NCI-H460 (cell line): ENCODE measurements around the gene TTC3. TPM values are rescaled to one million over a fixed set of nuclear protein-coding genes. Genes with fewer than 3 reads are reported as not detected.

Experiments
- DNase-seq: peaks from one replicate; pipeline ENCODE4 v3.0.0-alpha.2; 2016; ENCODE audit warnings: low read depth; ENCODE audit errors: extremely low read depth
- total RNA-seq: library from RNA; depleted of rRNA; stranded (reverse); fragments of >200 nt; shearing (Covaris generic); gene quantifications from 2 replicates; pipeline ENCODE4 v1.2.3, GENCODE V29; 2014

TTC3 gene
- total RNA-seq, 1 experiment from 2014 or later = 44.5 TPM

DNA sequence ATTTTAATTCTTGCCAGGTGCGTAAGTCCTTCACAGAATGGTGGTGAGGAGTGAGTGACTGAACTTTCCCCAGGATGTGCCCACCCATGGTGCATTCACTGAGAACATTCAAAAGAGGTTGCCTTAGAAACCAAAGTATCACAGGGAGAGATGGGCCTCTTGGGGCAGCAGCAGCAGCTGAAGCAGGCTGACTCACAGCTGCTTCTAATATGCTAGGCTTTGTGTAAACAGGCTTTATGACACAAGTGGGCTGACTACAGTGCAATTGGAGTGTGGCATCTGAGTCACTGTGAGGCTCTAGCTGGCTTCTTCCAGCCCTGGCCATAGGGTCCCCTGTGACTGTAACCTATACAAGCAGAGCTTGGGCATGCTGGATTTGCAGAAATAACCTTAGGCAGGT lies 12.8 kb upstream of the TTC3 start:
- peak; percentile 79 for DNase-seq

DNA sequence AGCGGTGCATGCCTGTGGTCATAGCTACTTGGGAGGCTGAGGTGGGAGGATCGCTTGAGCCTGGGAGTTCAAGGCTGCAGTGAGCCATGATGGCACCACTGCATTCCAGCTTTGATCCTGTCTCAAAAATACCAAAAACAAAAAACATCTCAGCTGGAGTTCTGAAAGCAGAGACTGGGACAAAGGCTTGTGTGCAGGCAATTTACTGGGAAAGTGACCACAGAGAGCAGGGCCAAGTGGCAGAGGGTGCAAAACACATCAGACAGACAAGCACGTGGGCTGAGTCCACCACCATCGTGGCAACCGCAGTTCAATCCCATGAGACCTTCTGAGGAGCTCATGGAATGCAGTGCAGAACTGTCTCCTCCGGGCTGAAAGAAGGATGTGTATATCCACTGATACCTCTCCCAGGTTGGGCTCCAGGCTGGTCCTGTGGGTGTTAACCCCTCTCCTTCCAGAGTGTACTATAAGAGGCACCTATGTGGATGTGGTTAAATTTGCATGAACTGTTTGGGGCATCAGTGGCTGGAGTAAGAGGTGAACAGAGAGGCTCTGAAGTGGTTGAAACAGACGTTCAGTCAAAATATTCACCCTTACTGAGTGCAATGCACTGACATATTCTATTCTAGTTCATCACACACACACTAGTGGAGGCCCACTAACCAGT lies 11.0 kb upstream of the TTC3 start:
- DNase-seq = no peak

DNA sequence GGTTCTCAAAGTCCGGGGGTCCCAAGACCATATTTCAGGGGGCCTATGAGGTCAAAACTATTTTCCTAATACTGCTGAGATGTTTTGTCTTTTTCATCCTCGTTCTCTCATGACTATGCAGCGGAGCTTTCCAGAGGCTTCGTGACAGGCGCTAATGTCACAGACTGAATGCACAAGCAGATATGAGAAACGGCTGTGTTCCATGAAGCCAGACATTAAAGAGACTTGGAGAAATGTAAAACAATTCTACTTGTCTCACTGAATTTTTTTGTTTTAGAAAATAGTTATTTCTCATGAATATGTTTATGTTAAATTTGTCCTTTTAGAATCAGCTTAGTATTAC lies 10.5 kb upstream of the TTC3 start:
- no peak for DNase-seq

DNA sequence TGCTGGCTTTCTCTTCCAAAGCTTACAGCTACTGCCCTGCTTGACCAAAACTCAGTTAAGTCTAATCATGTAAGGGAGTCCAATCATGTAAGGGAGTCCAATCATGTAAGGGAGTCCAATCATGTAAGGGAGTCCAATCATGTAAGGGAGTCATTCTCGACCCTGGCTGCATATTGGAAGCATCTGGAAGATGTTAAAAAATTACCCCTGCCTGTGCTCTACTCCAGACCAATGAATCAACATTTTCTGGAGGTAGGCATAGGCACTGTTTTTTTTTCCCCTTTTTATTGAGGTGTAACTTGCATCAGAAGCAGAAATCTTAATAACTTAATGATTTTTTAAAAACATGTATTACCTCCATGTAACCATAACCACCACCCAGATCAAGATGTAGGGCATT lies 9.6 kb upstream of the TTC3 start:
- DNase-seq = no peak

DNA sequence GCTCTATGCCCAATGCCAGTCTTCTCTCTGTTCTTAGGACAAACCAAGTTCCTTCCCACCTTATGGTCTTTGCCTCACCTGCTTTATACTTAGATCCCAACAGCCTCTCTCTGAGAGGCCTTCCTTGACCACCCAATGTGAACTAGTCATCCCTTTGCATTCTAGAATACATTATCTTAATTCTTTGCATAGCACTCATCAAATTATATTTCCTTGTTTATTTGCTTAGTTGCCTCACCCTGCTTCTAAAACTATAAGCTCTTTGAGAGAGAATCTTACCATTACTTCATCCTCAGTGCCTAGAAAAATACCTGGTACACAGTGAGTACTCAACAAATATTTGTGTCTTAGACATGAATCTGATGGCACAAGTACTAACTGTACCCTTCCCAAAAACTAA lies 8.2 kb upstream of the TTC3 start:
- DNase-seq = no peak

DNA sequence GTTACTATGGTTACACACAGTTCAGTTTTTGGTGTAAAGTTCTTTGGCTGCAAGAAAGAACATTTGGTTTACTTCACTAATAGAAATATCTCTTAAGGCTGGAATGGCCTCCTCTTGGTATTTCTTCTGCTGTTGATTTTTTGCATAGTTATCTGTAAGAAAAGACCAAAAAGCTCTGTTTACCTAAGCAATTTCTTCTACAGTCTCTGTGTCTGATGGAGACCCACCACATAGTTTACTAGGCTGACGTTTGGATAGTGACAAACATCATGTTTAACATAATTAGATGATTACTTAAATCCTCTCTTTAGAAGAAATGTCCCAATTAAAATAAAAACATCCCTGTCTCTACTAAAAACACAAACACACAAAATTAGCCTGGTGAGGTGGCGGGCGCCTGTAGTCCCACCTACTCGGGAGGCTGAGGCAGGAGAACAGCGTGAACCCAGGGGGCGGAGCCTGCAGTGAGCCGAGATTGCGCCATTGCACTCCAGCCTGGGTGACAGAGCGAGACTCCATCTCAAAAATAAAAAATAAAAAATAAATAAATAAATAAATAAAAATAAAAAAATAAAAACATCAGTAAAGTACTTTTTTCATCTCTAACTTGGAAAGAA lies 7.4 kb upstream of the TTC3 start:
- no peak for DNase-seq

DNA sequence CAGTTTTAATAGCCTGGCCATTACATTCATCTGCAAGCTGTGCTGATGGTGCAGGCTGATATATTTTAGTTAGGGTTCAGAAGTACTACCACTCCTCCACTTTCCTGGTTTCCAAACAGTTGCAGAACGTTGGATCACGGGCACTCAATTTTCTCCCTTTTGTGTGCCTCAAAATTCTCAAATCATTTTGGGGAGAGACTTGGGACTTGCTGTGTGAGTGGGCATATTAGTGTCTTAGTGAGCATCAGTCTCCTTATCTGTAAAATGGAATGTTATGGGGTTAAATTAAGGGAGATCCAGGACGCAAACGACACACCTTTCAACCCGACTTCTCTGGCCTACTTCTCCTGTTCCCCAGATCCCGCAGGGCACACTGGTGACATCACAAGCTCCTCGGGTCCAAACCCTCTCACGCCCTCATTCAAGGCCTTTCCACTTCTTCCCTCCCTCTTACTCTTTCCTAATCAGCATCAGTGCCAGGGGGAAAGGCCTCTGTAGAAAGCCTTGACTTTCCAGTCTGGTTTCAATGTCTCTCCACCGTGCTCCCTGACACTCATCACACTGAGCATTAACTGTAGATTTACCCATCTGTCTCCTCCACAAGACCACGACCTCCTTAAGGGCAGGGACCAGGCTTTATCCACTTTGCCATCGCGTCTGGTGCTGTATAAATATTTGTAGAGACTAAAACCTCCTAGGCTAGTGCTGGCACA lies 1.3 kb upstream of the TTC3 start:
- DNase-seq = no peak

DNA sequence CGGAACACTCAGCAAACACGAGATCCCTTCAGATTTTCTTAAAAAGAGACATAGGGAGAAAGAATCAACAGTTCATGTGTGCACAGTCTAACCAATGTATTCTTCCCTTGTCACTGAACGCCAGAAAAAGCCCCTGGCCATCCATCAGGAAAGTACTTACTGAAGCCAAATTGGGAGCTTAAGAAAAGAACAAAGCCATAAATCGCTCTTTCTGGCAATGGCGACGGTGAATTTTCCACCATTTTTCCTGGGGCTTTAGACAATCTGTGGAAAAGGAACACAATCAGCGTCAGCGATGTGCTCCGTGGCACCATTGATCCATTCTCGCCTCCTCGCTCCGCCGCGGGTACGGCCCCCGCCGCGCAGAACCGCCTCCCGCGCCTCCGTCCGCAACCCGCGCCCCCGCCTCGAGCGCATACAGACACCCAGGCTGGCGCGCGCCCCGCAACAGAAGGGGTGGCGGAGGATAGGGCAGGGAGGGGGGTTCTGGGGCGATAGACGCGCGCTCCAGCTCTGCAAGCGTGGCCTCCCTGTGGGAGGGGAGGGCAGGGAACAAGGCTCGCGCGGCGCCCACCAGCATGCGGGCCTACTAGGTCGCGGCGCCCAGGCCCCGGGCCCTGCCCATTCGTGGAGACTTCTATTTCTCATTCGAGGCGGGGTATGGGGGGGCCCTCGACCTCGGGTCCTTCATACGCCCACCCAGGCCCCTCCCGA lies 623 bp upstream of the TTC3 start:
- DNase-seq = no peak

DNA sequence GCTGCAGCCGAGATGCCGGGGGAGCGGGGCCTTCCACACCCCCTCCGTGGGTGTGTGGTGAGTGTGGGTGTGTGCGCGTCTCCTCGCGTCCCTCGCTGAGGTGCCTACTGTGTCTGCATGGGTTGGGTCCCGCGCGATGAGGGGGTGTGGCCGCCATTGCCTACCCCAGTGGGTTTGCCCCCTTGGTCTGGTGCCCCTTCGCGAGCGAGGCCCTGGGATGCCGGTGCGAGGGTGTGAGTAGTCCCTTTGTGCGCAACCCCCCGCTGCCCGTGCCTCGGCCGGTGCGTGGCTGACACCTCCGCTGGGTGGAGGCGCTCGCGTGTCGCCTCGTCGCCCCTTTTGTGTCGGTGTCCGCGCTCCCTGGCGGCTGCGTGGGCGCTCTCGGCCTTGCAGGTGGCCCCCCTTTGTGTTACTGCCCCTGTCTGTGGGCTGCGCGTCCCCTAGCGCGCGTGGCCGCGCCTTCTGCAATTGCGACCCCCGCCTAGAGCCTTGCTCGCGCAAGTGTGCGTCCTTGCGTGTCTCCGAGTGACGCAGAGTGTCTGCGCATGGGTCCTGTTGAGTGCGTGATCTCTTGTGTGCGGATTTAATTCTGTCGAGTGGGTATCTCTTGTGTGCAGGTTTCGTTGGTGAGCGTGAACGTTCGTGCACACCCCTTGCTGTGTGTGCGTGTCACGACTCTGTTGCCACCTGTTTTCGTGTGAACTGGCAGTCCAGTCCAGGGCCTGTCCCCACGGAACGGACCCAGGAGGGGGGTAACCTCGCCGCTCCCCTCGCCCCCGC lies 553 bp downstream of the TTC3 start:
- DNase-seq = no peak

DNA sequence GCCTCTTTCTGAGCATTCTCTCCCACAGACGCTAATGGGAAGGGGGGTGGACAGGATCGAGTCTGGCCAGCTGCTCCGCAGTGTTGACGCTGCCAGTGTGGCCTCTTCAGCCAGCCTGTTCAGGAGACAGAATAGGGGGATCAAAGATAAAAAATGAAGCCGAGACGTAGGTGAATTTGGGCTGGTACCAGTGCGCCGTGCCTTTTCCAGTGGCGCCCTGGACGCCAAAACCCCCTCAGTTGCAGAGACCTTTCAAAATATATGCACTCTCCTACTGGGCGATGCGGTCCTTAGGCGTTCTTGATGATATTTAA lies 1.1 kb downstream of the TTC3 start:
- no peak for DNase-seq

DNA sequence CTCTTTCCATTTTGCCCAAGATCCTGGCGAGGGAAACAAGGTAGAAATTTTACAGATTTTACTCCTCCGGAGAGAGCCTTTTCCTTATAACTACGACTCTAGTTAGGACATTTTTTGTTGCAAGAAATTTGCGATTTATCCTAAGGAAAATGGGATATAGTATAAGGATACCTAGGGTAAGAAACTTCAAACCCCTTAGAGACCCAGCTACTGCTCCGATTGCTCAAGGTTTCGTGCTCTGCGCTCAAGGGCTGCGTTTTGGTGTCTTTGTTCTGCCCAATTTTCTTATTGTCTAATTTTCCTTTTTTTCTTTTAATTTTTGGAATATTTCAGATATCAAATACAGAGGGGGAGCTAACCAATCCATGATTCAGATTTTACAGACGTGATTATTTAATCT lies 1.5 kb downstream of the TTC3 start:
- no peak for DNase-seq

DNA sequence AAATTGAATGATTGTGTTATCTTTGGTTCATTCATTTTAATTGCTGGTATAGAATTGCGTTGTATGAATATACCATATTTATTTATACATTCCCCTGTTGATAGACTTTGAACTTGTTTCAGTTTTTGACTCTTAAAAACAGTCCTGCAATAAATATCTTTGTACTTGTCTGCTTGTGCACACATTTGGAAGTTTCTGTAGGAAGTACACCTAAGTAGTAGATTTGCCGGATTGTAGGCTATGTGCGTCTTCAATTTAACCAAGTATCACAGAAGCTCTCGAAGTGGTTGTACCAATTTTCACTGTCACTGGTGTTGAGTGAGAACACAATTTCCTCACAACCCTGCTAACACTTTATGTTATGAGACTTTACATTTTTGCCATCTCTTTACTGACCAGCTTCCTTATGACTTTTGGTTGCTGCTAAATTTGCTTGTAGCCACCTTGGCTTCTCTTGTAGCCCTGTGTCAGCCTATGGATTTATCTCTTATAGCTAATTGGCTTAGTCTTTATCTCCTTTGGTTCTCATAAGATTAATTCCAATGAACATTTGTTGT lies 2.2 kb downstream of the TTC3 start:
- DNase-seq = no peak

DNA sequence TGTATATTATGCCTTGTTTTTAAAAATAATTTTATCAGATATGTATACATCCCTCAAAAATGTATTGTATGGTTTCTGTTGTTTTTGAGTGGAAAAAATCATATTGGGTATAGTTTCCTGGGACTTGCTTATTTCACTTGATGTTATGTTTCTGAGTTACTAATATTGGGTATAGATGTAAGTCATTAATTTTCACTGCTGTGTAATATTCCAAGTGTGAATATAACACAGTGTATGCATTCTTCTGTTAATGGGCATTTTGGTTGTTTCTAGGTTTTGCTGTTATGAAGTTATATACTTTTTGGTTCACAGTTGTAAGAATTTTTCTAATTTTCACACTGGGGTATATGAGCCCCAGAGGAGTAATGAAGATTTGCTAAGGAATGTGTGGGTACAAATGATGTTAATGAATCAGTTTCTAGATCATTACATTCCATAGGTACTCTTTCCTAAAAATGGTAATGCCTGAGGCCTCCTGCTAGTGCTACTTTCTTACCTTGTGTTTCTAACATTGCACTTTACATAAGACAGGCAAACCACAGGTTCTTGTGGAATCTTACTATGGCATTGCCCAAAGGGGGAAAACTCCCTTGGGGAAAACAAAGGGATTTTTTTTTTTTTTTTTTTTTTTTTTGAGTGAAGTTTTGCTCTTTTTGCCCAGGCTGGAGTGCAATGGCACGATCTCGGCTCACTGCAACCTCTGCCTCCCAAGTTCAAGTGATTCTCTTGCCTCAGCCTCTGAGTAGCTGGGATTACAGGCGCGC lies 3.2 kb downstream of the TTC3 start:
- no peak for DNase-seq

DNA sequence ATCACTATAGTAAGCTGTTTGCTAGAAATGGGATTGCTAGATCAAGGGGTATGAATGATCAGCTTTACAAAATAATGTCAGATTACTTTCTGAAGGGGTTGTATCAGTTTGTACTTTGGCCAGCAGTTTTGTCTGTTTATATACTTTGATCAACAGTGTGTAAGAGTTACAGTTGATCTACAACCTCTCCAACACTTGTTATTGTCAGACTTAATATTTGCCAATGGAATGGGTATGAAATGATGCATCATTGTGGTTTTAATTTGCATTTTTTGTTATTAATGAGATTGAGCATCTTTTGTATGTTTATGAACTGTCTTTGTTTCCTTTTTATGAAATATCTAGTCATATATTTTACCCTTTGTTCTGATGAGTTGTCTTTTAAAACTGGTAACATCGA lies 4.3 kb downstream of the TTC3 start:
- no peak for DNase-seq

DNA sequence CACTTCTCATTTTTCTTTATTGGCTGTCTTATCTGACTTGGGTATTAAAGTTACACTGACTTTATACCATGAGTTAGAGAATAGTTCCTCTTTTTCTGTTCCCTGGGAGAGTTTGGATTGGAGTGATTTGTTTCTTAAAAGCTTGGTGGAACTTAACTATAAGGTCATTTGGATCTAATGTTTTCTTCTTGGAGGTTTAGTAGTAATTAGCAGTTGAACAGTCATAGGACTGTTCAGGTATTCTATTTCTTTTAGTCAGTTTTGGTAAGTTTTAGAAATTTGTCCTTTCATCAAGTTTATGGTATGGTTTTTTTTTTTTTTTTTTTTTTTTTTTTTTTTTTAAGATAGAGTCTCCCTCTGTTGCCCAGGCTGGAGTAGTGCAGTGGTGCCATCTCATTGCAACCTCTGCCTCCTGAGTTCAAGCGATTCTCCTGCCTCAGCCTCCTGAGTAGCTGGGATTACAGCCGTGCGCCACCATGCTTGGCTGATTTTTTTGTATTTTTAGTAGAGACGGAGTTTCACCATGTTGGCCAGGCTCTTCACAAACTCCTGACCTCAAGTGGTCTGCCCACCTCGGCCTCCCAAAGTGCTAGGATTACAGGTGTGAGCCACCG lies 6.3 kb downstream of the TTC3 start:
- DNase-seq = no peak

DNA sequence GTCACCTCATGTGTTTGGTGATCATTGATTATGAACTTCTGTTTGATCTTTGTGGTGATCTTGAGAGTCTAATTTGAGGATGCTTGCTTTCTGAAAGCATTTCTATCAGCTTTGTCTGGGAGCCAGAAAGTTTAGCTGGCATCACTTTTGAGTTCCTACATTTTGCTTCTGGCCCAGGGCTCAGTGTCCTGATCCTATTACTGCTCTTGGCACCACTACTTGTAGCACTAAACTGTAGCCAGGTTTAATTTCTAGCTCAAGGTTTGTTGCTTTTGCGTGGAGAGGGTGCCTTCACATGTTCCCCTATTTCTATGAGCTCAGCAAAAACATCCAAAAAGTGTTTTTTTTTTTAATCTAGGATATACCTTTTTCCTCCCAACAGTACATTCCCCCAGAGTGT lies 9.3 kb downstream of the TTC3 start:
- no peak for DNase-seq

DNA sequence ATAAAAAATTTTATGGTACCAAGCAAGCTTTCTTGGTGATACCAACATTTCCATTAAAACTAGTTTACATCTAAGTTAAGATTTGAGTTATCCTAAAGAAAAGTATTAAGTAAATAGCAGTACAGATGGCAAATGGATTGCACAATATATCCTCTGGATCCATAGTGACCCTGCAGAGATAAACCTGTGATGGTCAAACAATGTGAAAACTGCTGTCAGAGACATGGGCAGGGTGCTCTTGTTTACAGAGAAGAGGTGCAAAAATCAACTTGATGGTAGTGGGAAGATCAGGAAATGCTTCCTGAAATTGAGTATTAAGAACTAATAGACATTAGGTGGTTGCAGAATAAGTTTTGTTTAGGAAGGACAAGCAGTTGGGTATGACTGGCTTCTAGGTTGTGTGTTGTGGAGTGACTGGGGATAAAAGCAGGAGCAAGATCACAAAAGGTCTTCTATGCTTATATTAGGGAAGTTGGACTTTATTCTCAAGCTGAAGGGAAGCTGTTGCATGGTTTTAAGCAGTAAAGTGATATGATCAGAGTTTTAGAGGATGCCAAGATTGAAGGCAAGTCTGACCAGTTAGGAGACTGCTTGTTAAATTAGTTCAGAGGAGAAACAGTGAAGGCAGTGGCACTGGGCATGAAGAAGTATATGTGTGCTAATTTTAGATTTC lies 9.9 kb downstream of the TTC3 start:
- no peak for DNase-seq

DNA sequence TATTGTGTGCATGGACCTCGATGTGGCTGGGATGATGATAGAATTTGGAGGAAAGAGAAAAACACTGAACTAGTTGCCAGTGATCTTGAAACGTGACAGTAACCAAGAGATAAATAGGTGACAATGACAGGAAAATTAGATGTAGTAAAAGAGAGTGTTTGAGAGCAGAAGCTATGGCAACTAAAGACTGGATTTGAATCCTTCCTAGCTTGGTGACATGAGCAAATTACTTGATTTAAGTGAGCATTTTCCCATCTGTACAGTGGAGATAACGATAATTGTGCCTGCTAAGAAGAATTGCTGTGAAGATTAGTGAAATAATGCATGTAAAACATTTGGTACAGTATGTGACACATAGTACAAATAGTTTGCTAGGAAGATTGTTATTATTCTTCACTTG lies 12.7 kb downstream of the TTC3 start:
- no peak for DNase-seq

DNA sequence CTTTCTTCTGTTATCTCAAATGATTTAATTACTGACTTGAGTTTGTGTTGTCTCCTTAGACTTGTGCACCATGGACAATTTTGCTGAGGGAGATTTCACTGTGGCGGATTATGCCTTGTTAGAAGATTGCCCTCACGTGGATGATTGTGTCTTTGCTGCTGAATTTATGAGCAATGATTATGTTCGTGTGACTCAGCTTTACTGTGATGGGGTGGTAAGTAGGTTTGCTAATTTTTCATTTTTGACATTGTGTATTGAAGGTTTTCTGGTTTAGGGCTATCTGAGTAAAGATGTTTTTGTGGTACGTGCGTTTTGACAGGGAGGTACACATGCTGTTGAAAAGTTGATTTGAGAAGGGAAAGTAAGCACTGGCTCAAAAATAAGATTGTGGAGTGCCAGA lies 14.1 kb downstream of the TTC3 start:
- peak; percentile 57 for DNase-seq
